Transverse colon (tissue), 4 donors: Measurements from ENCODE around the gene TLL2.

ENCODE experiments used
- CTCF ChIP-seq, 5 experiments: fragments of 200-600 bp in 3 of 5; fragments of 450-650 bp in 2 of 5; sonication (generic) in 3 of 5; IDR thresholded peaks; 1 replicate in 2 of 5; 2 replicates in 3 of 5; pipeline ENCODE4 v1.5.1; 2016 to 2017; ENCODE audit warnings: antibody characterized with exemption in 5 of 5, inconsistent platforms in 3 of 5, mild to moderate bottlenecking in 2 of 5, moderate library complexity in 1 of 5
- EP300 ChIP-seq: sonication (generic); formaldehyde crosslinking; IDR thresholded peaks from one replicate; pipeline ENCODE4 v1.6.1; 2017; ENCODE audit warnings: antibody characterized with exemption, low read depth
- POLR2A ChIP-seq: fragments of 450-650 bp; IDR thresholded peaks from one replicate; pipeline ENCODE4 v1.6.1; 2016; ENCODE audit warnings: antibody characterized with exemption, mild to moderate bottlenecking, moderate library complexity
- POLR2AphosphoS5 ChIP-seq, 3 donors: sonication (generic); formaldehyde crosslinking; IDR thresholded peaks; one replicate each; pipeline ENCODE4 v1.6.1; 2016; ENCODE audit warnings: antibody characterized with exemption in 3 of 3

GRCh38 chr10:96397902-96398301 is 115.8 kb downstream of the TLL2 start:
- no peak for TF ChIP-seq CTCF (IDR thresholded peaks at IDR 0.05)
- no peak for TF ChIP-seq POLR2A
- no peak for TF ChIP-seq POLR2AphosphoS5 (IDR thresholded peaks at IDR 0.05)
- no peak for TF ChIP-seq EP300
